Measurements from ENCODE around the gene VPS37D.
"Not testable (repeated sequence)": the region's sequence is repeated elsewhere in the genome, so short reads cannot be mapped to it uniquely, and the experiment has no call there.

The VPS37D gene

GRCh38 chr7:73646785-73647724 is 20.6 kb upstream of the VPS37D start:
- no peak for DNase-seq

- no peak for DNase-seq
These were observed 19.7 kb upstream of the VPS37D start for GRCh38 chr7:73647725-73648592.

DNA sequence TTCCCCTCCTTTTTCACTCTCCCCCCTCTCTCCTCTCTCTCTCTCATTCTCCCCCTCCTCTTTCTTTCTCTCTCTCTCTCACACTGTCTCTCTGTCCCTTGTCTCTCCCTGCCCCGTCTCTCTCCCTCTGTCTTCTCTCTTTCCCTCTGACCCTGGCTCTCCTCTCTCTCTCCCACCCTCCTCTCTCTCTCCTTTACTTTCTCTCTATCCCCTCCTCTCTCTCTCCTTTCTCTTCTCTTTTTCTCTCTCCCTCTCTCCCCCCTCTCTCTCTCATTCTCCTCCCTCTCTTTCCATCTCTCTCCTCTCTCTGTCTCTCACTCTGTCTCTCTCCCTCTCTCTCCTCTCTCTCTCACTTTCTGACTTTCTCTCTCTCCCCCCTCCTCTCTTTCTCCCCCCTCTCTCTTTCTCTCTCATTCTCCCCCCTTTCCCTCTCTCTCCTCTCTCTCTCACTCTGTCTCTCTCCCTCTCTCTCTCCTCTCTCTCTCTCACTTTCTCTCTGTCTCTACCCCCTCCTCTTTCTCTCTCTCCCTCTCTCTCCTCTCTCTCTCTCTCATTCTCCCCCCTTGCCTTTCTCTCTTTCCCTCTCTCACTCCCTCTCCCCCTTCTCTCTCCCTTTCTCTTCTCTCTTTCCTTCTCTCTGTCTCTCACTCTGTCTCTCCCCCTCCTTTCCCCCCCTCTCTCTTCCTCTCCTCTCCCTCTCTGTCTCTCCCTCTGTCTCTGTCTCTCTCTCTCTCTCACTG is 18.9 kb upstream of the VPS37D start:
- no peak for DNase-seq

DNA sequence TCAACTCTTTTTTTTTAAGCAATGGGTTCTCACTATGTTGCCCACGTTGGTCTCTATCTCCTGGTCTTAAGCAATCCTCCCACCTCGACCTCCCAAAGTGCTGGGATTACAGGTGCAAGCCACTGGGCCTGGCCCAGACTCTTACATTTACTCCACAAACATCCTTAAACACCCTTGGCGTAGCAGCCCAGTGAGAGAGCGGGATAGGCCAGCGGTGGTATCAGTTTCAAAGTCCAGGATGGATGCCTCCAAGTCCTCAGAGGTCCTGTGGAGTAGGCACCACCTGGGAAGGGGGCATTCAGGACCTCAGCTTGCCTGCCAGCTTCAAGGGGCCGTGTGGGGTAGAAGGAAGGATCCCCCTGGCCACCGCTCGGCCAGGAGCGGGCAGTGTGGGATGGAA is 18.1 kb upstream of the VPS37D start:
- DNase-seq: no peak

DNA sequence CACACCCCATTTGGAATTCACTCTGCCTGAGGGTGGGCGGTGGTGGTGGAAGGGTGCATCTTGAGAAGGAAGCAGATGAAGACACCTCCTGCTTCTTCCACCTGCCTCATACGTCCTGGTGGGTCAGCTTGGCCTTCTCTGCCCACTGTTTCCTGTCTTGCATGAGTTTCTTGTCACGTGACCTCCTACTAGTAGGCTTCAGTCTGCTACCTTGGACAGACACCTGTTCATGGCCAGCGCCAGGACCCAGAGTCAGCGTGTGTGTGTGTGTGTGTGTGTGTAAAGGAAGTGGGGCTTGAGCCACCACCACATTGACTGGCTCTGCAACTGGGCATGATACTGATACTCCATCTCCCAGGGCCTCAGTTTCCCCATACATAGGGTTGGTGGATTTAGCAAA is 17.1 kb upstream of the VPS37D start:
- no peak for DNase-seq

- no peak for DNase-seq
These were observed 15.1 kb upstream of the VPS37D start for GRCh38 chr7:73652541-73652949.

DNA sequence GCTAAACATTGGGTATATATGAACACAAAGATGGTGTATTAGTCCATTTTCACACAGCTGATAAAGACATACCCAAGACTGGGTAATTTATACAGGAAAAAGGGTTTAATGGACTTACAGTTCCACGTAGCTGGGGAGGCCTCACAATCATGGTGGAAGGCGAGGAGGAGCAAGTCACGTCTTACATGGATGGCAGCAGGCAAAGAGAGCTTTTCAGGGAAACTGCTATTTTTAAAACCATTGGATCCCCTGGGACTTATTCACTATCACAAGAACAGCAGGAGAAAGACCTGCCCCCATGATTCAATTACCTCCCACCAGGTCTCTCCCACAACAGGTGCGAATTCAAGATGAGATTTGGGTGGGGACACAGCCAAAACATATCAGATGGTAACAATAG is 12.3 kb upstream of the VPS37D start:
- not testable (repeated sequence) for DNase-seq

DNA sequence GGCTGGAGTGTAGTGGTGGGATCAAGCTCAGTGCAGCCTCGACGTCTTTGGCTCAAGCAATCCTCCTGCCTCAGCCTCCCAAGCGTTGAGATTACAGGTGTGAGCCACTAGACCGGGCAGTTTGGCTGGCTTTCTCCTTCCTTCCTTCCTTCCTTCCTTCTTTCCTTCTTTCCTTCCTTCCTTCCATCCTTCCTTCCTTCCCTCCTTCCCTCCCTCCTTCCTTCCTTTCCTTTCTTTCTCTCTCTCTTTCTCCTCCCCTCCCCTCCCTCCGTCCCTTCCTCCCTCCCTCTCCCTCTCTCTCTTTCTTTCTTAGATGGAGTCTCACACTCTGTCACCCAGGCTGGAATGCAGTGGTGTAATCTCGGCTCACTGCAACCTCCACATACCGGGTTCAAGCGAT is 7.6 kb upstream of the VPS37D start:
- DNase-seq: no peak

DNA sequence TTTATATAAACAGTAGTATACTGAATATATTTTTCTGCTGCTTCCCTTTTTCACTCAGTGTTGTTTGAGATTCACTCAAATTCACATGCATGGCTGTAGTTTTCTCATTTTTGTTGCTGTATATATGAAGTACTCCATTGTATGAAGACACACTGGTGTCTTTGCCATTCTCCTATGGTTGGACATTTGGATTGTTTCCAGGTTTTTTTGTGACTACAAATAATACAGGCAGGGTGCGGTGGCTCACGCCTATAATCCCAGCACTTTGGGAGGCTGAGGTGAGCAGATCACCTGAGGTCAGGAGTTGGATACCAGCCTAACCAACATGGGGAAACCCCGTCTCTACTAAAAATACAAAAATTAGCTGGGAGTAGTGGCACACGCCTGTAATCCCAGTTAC is 7.0 kb upstream of the VPS37D start:
- not testable (repeated sequence) for DNase-seq

DNA sequence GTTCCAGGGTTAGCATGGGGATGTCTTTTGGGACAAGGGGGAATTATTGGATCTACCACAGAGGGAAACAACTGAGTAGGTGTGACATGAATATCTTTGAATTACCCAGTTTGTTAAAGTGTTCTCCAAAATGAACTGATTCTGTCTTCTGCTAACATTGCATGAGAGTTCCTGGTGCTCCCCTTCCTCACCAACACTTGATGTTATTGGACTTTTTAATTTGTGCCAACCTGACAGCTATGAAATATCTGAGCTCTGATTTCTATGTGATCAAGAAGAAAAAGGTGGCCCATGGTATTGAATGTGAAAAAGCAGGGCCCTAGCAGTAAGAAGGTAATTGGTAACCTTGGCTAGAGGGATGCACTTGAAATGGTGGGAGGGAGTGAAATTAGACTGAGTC is 4.6 kb upstream of the VPS37D start:
- DNase-seq: no peak

GRCh38 chr7:73668103-73668885 is 663 bp downstream of the VPS37D start:
- DNase-seq: no peak

- DNase-seq: no peak
These were observed 1.2 kb downstream of the VPS37D start for GRCh38 chr7:73668886-73669230.

- no peak for DNase-seq
These were observed 1.7 kb downstream of the VPS37D start for GRCh38 chr7:73669288-73669701.

DNA sequence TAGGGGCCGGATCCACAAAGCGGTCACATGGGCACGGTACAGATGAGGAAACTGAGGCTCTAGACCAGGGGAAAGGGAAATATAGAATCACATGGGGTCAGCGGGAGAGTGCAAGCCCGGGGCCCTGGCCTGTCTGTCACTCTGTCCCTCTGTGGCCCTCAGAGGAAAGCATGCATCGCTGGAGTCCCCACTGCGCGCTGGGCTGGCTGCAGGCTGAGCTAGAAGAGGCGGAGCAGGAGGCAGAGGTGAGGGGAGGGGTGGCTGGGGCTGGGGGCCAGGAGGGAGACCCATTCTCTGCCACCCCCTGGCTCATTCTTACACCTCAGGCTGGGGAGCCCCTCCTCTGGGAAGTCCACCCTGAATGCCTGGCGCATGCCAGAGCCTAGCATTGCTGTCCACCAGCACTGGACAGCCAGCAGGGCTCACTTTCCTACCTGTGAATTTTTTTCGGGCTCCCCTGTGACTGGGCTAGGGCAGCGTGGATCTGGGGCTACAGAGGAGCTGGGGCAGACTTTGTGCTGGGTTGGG is 2.3 kb downstream of the VPS37D start:
- no peak for DNase-seq

- no peak for DNase-seq
These were observed 3.7 kb downstream of the VPS37D start for GRCh38 chr7:73671322-73671661.

- DNase-seq: no peak
These were observed 4.3 kb downstream of the VPS37D start for GRCh38 chr7:73671857-73672445.

GRCh38 chr7:73674468-73675124 is 7.0 kb downstream of the VPS37D start:
- DNase-seq: no peak

DNA sequence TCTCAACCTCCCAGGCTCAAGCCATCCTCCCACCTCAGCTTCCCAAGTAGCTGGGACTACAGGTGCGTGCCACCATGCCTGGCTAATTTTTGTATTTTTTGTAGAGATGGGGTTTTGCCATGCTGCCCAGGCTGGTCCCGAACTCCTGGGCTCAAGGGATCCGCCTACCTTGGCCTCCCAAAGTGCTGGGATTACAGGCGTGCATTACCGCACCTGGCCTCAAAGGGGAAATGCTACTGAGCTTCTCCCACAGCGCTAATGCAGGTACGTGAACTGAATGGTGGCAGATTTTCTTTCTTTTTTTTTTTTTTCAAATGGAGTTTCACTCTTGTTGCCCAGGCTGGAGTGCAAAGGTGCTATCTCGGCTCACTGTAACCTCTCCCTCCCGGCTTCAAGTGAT is 8.4 kb downstream of the VPS37D start:
- DNase-seq: not testable (repeated sequence)

GRCh38 chr7:73678862-73679261 is 11.2 kb downstream of the VPS37D start:
- DNase-seq: no peak

GRCh38 chr7:73679709-73680108 is 12.1 kb downstream of the VPS37D start:
- no peak for DNase-seq

- no peak for DNase-seq
These were observed 12.9 kb downstream of the VPS37D start for GRCh38 chr7:73680501-73680900.
